HG02884 (cell line): ENCODE data around the gene DEXI.
"Not testable (repeated sequence)": the region's sequence is repeated elsewhere in the genome, so short reads cannot be mapped to it uniquely, and the experiment has no call there.

Experiments
- ATAC-seq: cut with Tn5 transposase; IDR thresholded peaks from one replicate; pipeline ENCODE4 v1.9.1; 2021; ENCODE audit warnings: mild to moderate bottlenecking, moderate library complexity; ENCODE audit not compliant: unreplicated experiment

The DEXI gene

DNA sequence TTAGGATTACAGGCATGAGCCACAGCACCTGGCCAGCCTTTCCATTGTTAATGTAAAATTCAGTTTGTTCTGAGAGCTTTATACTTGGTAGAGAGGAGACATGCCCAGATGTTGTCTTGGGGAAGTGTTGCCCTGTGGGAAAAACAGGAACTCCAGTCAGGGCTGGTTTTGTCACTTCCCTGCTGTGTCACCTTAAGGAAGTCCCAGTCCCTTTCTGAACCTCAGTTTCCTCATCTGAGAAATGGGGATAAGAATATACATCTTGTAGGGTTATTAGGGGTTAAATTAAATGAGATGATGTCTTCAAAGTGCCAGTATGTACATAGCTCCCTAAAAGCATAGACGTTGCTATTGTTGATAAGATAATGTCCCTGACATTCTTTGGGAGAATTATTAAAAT is 27.3 kb upstream of the DEXI start:
- ATAC-seq: no peak

DNA sequence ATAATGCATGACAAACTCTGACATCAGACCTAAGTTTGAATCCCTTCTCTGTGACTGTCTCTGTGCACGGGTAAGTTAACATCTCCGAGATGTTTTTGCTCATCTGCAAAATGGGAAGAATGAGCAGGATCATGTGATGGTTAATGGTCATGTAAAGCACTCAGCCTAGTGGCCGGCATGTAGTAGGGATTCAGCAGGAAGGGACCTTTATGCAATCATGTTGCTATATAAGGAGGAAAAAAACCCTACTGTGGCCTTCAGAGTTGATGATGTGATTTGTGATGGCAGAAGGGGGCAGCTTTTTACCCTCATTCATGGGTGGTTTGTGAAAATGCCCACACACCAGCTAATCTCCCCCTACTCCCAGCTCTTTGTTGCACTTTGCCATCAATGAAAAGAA is 26.2 kb upstream of the DEXI start:
- ATAC-seq: no peak

DNA sequence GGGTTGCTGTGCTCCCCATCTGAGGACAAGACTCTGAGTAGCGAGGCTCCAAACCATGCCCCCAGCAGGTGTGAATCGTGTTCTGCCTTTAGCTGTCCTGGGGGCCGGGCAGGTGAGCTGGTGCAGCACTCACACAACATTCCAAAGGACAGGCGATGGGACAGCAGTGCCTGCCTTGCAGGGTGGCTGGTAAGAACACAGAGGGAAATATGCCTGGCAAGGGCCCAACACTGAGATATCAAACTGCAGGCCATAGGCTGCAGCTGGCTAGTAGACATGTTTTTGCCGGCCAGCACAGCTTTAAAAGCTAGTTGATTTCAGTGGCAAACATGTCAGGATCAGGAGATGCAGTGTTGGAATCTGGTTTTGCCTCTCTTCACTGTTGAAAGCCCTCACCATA is 25.7 kb upstream of the DEXI start:
- no peak for ATAC-seq

DNA sequence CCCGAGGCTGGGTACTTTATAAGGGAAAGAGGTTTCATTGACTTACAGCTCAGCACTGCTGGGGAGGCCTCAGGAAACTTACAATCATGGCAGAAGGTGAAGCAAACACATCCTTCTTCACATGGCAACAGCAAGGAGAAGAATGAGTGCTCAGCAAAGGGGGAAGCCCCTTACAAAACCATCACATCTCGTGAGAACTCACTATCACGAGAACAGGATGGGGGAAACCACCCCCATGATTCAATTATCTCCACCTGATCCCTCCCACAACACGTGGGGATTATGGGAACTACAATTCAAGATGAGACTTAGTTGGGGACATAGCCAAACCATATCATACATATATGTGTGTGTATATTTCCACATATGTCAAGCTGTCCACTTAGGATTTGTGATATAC is 24.3 kb upstream of the DEXI start:
- ATAC-seq: not testable (repeated sequence)

DNA sequence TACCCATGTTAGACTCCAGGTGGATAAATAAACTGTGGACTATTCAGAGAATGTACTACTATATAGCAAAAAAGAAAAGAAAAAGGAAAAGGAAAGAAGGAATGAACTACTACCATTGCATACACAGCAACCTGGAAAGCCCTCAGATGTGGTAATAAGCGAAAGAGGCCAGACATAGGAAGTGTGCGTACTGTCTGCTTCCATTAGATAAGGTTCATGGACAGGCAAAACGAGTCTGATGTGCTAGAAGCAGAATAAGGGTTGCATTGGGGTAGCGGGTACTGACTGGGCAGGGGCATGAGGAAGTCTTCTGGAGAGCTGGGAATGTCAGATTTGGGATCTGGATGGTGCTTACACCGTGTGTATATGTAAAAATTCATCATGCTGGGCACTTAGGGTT is 23.9 kb upstream of the DEXI start:
- ATAC-seq: no peak

DNA sequence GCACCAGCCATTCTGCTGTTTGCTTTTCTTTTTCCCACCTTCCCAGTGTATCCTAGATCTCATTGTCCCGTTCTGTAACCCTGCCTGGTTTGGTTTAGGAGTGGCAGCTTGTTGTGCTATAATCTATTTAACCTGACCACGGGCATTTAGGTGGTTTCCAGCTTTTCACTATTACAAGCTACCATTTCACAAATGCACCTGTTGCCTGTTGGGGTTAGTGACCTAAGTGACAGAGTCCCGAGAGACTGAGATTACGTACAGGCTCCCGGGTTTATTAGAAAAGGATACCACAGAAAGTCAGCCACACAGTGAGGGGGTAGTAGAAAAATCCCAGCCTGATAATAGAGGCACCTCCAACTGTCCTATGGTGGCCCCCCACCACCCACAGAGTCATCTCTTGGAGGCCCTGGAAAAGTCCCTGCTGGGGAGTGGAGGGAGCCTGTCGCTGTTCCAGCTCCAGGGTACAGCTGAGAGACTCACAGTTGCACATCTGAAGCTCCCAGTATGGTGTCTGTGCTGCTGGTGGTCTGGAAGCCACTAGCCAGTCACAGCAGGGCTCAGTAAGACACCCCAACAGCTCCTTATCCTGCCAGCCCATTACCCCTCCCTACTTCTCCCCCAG is 23.3 kb upstream of the DEXI start:
- peak; percentile 65 for ATAC-seq

DNA sequence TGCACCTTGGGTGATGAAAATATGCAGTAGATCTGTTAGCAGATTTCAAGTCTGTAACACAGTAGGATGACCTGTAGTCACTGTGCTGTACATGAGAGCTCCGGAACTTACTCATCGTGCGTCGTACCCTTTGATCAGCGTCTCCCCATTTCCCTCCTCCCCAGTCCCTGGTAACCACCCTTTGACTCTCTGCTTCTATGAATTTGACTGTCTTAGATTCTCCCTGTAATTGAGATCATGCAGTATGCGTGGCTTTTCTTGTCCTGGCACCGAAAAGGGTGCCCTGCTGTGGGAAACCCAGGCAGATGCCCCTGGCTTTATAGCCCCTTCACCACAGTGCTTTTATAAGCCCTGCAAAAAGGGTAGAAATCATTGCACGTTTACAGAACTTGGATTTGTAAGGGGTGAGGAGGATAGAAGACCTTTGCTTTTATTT is 22.6 kb upstream of the DEXI start:
- ATAC-seq: peak; percentile 37

- ATAC-seq: peak; percentile 41
Measured at GRCh38 chr16:10964039-10964890, 22.0 kb upstream of the DEXI start.

- ATAC-seq: no peak
Measured at GRCh38 chr16:10961231-10961630, 19.0 kb upstream of the DEXI start.

DNA sequence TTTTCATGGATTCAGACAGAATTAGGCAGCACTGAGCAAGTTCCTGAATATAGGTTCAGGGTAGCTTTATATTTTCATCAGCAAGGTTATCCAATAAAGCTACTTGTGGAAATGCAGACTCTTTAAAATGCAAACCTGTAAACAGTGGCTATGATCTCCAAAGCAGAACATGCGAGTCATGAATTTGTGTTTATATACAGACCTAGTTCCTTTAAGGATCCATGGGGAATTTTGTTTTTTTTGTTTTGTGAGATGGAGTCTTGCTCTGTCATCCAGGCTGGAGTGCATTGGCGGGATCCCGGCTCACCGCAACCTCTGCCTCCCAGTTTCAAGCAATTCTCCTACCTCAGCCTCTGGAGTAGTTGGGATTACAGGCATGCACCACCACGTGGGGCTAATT is 16.9 kb upstream of the DEXI start:
- ATAC-seq: no peak

GRCh38 chr16:10957771-10958482 is 15.7 kb upstream of the DEXI start:
- ATAC-seq: no peak

DNA sequence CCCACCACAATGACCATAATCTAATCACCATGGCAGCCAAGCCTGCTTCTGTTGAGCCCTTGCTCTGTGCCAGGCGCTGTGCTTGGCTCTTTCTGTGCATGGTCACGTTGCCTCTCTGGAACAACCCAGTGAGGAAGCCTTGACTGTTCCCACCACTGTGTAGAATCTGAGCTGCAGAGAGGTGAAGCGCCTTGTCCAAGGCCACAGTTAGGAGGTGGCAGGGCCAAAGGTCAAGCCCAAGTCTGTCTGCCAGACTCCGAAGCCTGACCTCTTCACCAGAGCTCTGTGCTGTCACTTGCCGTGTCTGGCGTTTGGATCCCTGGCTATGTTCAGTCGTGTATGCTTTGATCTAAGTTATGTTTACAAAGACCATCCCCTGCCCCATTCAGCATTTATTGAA is 12.6 kb upstream of the DEXI start:
- ATAC-seq: no peak

GRCh38 chr16:10951026-10951425 is 8.8 kb upstream of the DEXI start:
- no peak for ATAC-seq

DNA sequence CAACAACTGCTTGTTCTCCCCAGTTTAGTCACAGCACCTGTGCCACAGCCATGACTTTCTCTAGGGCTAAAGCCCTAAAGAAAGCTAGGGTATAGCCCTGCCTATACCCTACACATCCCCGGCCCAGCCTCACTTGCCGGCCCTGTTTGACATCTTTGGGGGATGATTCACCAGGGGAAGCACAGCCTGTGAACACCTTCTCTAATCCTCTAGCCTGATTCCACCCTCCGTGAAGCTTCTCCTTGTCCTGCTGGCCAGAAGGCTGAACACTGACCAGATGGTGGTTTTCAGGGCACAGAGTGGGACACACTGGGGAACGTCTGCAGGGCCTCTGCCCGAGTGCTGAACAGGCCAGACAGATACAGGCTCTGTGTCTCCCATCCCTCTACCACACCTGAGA is 8.1 kb upstream of the DEXI start:
- ATAC-seq: no peak

GRCh38 chr16:10949424-10949970 is 7.2 kb upstream of the DEXI start:
- ATAC-seq: peak; percentile 53

GRCh38 chr16:10947211-10947787 is 5.0 kb upstream of the DEXI start:
- no peak for ATAC-seq

- ATAC-seq: no peak
Measured at GRCh38 chr16:10946308-10946707, 4.0 kb upstream of the DEXI start.

GRCh38 chr16:10945065-10945787 is 3.0 kb upstream of the DEXI start:
- no peak for ATAC-seq

DNA sequence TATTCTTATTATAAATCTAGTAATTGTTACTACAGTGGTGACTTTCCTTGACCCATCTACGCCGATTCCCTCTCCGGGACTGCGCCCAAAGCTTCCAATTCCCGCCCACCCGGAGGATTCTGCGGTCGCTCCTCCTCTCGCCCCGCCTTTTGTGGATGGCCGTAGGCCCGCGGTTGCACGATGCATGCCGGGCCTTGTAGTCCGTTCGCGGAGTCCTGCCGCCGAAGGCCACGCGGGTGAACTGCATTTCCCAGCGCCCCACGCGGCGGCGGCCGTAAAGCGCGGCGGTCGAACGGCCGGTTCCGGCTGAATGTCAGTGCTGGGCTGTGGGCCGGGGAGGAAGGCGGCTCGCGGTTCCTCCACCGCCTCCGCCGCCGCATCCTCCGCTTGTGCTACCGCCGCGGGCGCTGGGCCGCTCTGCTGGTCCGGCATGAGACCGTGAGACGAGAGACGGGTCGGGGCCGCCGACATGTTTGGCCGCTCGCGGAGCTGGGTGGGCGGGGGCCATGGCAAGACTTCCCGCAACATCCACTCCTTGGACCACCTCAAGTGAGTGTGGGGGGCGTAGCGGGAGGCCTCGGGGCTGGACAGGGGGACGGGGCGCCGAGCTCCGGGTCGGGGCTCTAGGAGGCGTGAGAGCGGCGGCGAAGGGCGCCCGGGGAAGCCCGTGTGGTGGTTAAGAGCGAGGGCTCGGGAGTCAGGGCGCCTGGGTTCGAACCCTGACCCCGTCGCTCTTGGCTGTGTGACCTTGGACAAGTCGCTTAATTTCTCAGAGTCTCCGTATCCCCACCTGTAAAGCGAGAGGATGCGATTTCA is 2.2 kb upstream of the DEXI start, which contains the start of gene CLEC16A:
TSS of gene CLEC16A (plus strand) at position 316 of the 816 bp plus-strand sequence. CDS start at position 470, 154 bp downstream.
- ATAC-seq: peak; percentile 62

- no peak for ATAC-seq
Measured at GRCh38 chr16:10943064-10943353, 741 bp upstream of the DEXI start.
